ENCODE measurements around the gene JPT2.

The JPT2 gene

GRCh38 chr16:1677942-1678499, at the start of gene JPT2:
JPT2 (plus strand) TSS chr16:1678279; CDS start chr16:1678313, 34 bp downstream.
- no peaks in the 10 kb centered on the region for H3K9me3 Mint-ChIP-seq
- H3K27me3 Mint-ChIP-seq, result no peaks in the 10 kb centered on the region
- DNase-seq, result peak; percentile 97
- peaks cover 35% of the 10 kb centered on the region for H3K4me1 Mint-ChIP-seq (ENCODE audit: low read depth)
- peak within 1 kb of the TSS; percentile 91 for H3K27ac Mint-ChIP-seq
- H3K4me3 Mint-ChIP-seq, result peak within 1 kb of the TSS; percentile 95
- peaks cover 68% of the 10 kb centered on the region for H3K36me3 Mint-ChIP-seq (ENCODE audit: low read depth)

GRCh38 chr16:1630450-1631213, 47.4 kb upstream of the JPT2 start:
- H3K36me3 Mint-ChIP-seq (ENCODE audit: low read depth), result peaks cover 92% of the 10 kb centered on the region
- H3K4me3 Mint-ChIP-seq, result no peak overlapping the region
- H3K27me3 Mint-ChIP-seq, result no peaks in the 10 kb centered on the region
- peaks cover 6% of the 10 kb centered on the region for H3K4me1 Mint-ChIP-seq (ENCODE audit: low read depth)
- H3K27ac Mint-ChIP-seq, result no peak overlapping the region
- DNase-seq, result no peak
- no peaks in the 10 kb centered on the region for H3K9me3 Mint-ChIP-seq

GRCh38 chr16:1631230-1631629, 46.8 kb upstream of the JPT2 start:
- H3K36me3 Mint-ChIP-seq (ENCODE audit: low read depth), result peaks cover 92% of the 10 kb centered on the region
- H3K9me3 Mint-ChIP-seq, result no peaks in the 10 kb centered on the region
- no peak overlapping the region for H3K4me3 Mint-ChIP-seq
- no peaks in the 10 kb centered on the region for H3K27me3 Mint-ChIP-seq
- no peak overlapping the region for H3K27ac Mint-ChIP-seq
- no peak for DNase-seq
- H3K4me1 Mint-ChIP-seq (ENCODE audit: low read depth), result peaks cover 6% of the 10 kb centered on the region

GRCh38 chr16:1631931-1632637, 46.0 kb upstream of the JPT2 start:
- H3K4me3 Mint-ChIP-seq, result no peak overlapping the region
- H3K9me3 Mint-ChIP-seq, result no peaks in the 10 kb centered on the region
- peaks cover 83% of the 10 kb centered on the region for H3K36me3 Mint-ChIP-seq (ENCODE audit: low read depth)
- no peak overlapping the region for H3K27ac Mint-ChIP-seq
- peaks cover 6% of the 10 kb centered on the region for H3K4me1 Mint-ChIP-seq (ENCODE audit: low read depth)
- no peaks in the 10 kb centered on the region for H3K27me3 Mint-ChIP-seq
- no peak for DNase-seq

- H3K4me3 Mint-ChIP-seq, result no peak overlapping the region
- H3K9me3 Mint-ChIP-seq, result no peaks in the 10 kb centered on the region
- peaks cover 6% of the 10 kb centered on the region for H3K4me1 Mint-ChIP-seq (ENCODE audit: low read depth)
- DNase-seq, result no peak
- H3K27me3 Mint-ChIP-seq, result no peaks in the 10 kb centered on the region
- H3K36me3 Mint-ChIP-seq (ENCODE audit: low read depth), result peaks cover 83% of the 10 kb centered on the region
- H3K27ac Mint-ChIP-seq, result no peak overlapping the region
These were observed 45.5 kb upstream of the JPT2 start for GRCh38 chr16:1632638-1632970.

- Mint-ChIP-seq H3K4me3 (no peak overlapping the region), H3K27ac (no peak overlapping the region), H3K27me3 (no peaks in the 10 kb centered on the region), H3K4me1 (ENCODE audit: low read depth) (peaks cover 6% of the 10 kb centered on the region), H3K36me3 (ENCODE audit: low read depth) (peaks cover 85% of the 10 kb centered on the region), H3K9me3 (no peaks in the 10 kb centered on the region)
- no peak for DNase-seq
These were observed 44.8 kb upstream of the JPT2 start for GRCh38 chr16:1633310-1633709.

GRCh38 chr16:1634541-1634940, 43.5 kb upstream of the JPT2 start:
- H3K4me1 Mint-ChIP-seq (ENCODE audit: low read depth), result peaks cover 6% of the 10 kb centered on the region
- H3K27me3 Mint-ChIP-seq, result no peaks in the 10 kb centered on the region
- no peaks in the 10 kb centered on the region for H3K9me3 Mint-ChIP-seq
- no peak for DNase-seq
- H3K36me3 Mint-ChIP-seq (ENCODE audit: low read depth), result peaks cover 87% of the 10 kb centered on the region
- no peak overlapping the region for H3K4me3 Mint-ChIP-seq
- H3K27ac Mint-ChIP-seq, result no peak overlapping the region

GRCh38 chr16:1635070-1635469, 43.0 kb upstream of the JPT2 start:
- Mint-ChIP-seq H3K4me3 (no peak overlapping the region), H3K27ac (no peak overlapping the region), H3K36me3 (ENCODE audit: low read depth) (peaks cover 88% of the 10 kb centered on the region), H3K27me3 (no peaks in the 10 kb centered on the region), H3K4me1 (ENCODE audit: low read depth) (peaks cover 6% of the 10 kb centered on the region), H3K9me3 (no peaks in the 10 kb centered on the region)
- no peak for DNase-seq

GRCh38 chr16:1637526-1637925, 40.6 kb upstream of the JPT2 start:
- no peak for DNase-seq
- no peak overlapping the region for H3K4me3 Mint-ChIP-seq
- peaks cover 89% of the 10 kb centered on the region for H3K36me3 Mint-ChIP-seq (ENCODE audit: low read depth)
- H3K27ac Mint-ChIP-seq, result no peak overlapping the region
- peaks cover 6% of the 10 kb centered on the region for H3K4me1 Mint-ChIP-seq (ENCODE audit: low read depth)
- no peaks in the 10 kb centered on the region for H3K9me3 Mint-ChIP-seq
- no peaks in the 10 kb centered on the region for H3K27me3 Mint-ChIP-seq

GRCh38 chr16:1638757-1639156, 39.3 kb upstream of the JPT2 start:
- DNase-seq, result no peak
- Mint-ChIP-seq H3K9me3 (no peaks in the 10 kb centered on the region), H3K27ac (no peak overlapping the region), H3K4me1 (ENCODE audit: low read depth) (peaks cover 6% of the 10 kb centered on the region), H3K27me3 (no peaks in the 10 kb centered on the region), H3K36me3 (ENCODE audit: low read depth) (peaks cover 89% of the 10 kb centered on the region), H3K4me3 (no peak overlapping the region)

- no peak for DNase-seq
- Mint-ChIP-seq H3K27me3 (no peaks in the 10 kb centered on the region), H3K4me1 (ENCODE audit: low read depth) (peaks cover 5% of the 10 kb centered on the region), H3K27ac (no peak overlapping the region), H3K36me3 (ENCODE audit: low read depth) (peaks cover 89% of the 10 kb centered on the region), H3K4me3 (no peak overlapping the region), H3K9me3 (no peaks in the 10 kb centered on the region)
These were observed 38.8 kb upstream of the JPT2 start for GRCh38 chr16:1639282-1639681.

GRCh38 chr16:1639860-1640259, 38.2 kb upstream of the JPT2 start:
- Mint-ChIP-seq H3K4me3 (no peak overlapping the region), H3K27ac (no peak overlapping the region), H3K9me3 (no peaks in the 10 kb centered on the region), H3K4me1 (ENCODE audit: low read depth) (peaks cover 7% of the 10 kb centered on the region), H3K27me3 (no peaks in the 10 kb centered on the region), H3K36me3 (ENCODE audit: low read depth) (peaks cover 89% of the 10 kb centered on the region)
- no peak for DNase-seq

GRCh38 chr16:1640261-1640941, 37.7 kb upstream of the JPT2 start:
- Mint-ChIP-seq H3K9me3 (no peaks in the 10 kb centered on the region), H3K4me1 (ENCODE audit: low read depth) (peaks cover 7% of the 10 kb centered on the region), H3K27ac (no peak overlapping the region), H3K36me3 (ENCODE audit: low read depth) (peaks cover 89% of the 10 kb centered on the region), H3K4me3 (no peak overlapping the region), H3K27me3 (no peaks in the 10 kb centered on the region)
- DNase-seq, result no peak

- H3K27ac Mint-ChIP-seq, result no peak overlapping the region
- H3K4me1 Mint-ChIP-seq (ENCODE audit: low read depth), result peaks cover 16% of the 10 kb centered on the region
- DNase-seq, result no peak
- no peak overlapping the region for H3K4me3 Mint-ChIP-seq
- H3K36me3 Mint-ChIP-seq (ENCODE audit: low read depth), result peaks cover 90% of the 10 kb centered on the region
- H3K27me3 Mint-ChIP-seq, result no peaks in the 10 kb centered on the region
- H3K9me3 Mint-ChIP-seq, result no peaks in the 10 kb centered on the region
These were observed 36.8 kb upstream of the JPT2 start for GRCh38 chr16:1641261-1641660.

GRCh38 chr16:1642148-1642547, 35.9 kb upstream of the JPT2 start:
- no peak for DNase-seq
- H3K27ac Mint-ChIP-seq, result no peak overlapping the region
- peaks cover 98% of the 10 kb centered on the region for H3K36me3 Mint-ChIP-seq (ENCODE audit: low read depth)
- no peak overlapping the region for H3K4me3 Mint-ChIP-seq
- peaks cover 24% of the 10 kb centered on the region for H3K4me1 Mint-ChIP-seq (ENCODE audit: low read depth)
- H3K27me3 Mint-ChIP-seq, result no peaks in the 10 kb centered on the region
- H3K9me3 Mint-ChIP-seq, result no peaks in the 10 kb centered on the region

All from activated T-cell treated with anti-CD3 and anti-CD28 coated beads, Interleukin-2, amount 50 U/mL, for 24 hours (primary cell).